GM18498 (cell line): ENCODE results near the gene AAK1.
"Not testable (repeated sequence)": the region's sequence is repeated elsewhere in the genome, so short reads cannot be mapped to it uniquely, and the experiment has no call there.

Source experiments
- ATAC-seq: cut with Tn5 transposase; IDR thresholded peaks from one replicate; pipeline ENCODE4 v1.9.1; 2021; ENCODE audit warnings: mild to moderate bottlenecking, moderate library complexity; ENCODE audit not compliant: unreplicated experiment

AAK1 gene

GRCh38 chr2:69628325-69629021 is 15.1 kb downstream of the AAK1 start:
- no peak for ATAC-seq

DNA sequence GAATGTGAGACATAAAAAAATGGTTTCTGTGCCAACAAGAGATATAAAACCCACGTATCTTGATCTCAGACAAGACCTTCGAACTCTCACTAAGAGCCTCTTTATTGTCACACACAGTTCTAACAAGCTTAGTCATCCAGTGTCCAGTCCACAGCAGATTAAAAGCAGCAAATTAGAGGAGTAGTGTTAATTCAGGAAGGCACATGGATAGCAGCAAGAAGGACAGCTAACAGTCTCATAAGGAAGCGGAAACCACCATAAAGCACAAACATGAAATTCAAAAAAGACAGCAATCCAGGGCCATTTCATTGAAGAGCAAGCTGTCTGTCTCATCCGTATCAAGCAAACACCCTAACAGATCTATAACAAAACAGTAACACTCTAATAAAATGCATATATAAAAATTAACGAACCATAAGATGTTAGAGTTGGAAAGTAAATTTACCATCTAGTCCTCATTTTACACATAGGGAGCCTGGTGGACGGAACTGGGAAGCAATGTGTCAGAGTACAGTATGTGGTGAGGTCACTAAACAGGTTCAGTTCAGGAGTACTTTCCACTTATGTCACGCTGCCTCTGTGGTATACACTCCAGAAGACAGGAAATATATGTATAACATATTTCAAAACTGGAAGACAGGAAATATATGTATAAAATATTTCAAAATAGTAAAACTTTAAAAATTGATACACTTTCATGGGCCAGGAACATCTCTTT is 18.3 kb downstream of the AAK1 start:
- no peak for ATAC-seq

GRCh38 chr2:69624611-69625010 is 18.9 kb downstream of the AAK1 start:
- no peak for ATAC-seq

DNA sequence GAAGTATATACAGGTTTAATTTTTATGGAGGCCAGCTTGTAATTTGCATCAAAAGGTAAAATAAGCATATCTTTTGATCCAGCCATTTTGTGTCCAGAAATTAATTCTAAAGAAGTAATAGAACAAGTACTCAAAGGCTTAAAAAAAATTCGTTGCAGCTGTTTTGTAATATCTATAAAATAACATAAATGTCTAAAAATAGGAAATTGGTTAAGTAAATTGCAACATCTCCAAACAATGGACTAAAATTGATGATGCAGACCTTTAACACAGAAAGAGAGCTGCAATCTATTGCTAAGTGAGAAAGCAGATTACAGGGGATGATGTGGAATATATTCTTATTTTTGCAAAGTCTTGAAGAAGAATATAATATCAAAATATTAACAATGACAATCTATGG is 19.4 kb downstream of the AAK1 start:
- no peak for ATAC-seq

DNA sequence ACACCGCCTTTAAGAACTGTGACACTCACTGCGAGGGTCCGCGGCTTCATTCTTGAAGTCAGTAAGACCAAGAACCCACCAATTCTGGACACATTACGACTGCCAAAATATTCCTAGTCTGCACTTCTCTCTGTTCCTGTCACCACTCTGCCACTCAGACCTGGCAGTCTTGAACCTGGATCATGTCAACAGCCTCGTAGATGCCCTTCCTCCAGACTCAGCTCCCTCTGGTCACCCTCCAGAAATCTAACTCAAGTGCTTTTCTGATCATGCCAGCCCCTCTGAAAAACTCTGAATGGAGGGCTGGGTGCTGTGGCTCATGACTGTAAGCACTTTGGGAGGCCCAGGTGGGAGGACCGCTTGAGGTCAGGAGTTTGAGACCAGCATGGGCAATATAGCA is 20.3 kb downstream of the AAK1 start:
- no peak for ATAC-seq

GRCh38 chr2:69622805-69623204 is 20.7 kb downstream of the AAK1 start:
- not testable (repeated sequence) for ATAC-seq

- ATAC-seq, result not testable (repeated sequence)
Observed at GRCh38 chr2:69622017-69622540, 21.5 kb downstream of the AAK1 start.

DNA sequence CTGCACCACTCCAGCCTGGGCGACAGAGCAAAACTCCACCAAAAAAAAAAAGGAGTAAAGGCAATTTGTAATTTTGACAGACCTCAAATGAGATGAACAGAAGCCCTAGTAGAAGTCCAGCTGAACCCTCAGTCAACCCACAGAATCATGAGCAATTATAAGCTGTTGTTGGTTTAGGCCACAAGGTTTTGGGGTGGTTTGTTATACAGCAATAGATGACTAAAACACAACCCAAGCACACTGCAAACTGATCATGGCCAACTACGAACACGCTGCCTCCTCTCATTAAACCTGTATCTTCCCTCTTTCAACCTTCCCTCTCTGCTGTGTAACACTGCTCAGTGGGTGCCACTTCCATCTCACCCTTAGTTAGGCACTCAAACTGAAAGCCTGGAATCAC is 22.1 kb downstream of the AAK1 start:
- no peak for ATAC-seq

GRCh38 chr2:69620870-69621269 is 22.7 kb downstream of the AAK1 start:
- ATAC-seq, result no peak

DNA sequence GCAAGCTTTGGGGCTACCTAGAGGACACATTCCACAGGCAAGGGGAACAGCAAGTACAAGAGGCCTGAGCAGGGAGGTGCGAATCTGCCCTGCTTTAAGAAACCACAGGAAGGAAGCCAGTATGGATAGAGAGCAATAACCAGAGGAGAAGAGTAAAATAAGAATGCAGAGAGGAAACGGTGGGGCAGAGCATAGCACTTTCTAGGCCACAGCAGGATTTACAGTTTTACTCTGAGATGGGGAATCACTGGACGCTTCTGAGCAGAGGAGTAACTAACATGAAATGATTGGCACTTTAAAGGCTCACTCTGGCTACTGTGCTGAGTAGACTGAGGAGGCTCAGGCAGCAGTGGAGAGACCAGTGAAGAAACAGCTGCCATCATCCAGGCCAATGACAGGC is 23.8 kb downstream of the AAK1 start:
- ATAC-seq, result no peak

DNA sequence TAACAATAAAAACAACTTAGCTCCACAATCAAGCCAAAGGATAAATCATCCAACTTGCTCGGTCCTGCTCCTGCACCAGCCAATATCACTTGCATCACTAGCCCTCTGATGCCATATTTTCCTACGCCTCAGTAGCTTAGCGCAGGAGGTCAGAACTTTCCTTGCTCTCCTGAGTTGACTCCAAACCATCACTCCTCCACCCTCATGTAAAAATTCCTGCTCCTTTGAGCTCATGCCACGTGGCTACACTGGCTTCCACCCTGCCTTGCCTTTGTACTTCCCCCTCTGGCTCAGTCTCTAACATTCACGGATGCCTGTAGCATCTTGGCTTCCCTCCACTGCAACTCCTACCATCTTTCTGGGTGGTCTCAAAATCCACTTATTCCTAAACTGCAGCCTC is 25.2 kb downstream of the AAK1 start:
- no peak for ATAC-seq

- ATAC-seq, result no peak
Observed at GRCh38 chr2:69617744-69618143, 25.8 kb downstream of the AAK1 start.

DNA sequence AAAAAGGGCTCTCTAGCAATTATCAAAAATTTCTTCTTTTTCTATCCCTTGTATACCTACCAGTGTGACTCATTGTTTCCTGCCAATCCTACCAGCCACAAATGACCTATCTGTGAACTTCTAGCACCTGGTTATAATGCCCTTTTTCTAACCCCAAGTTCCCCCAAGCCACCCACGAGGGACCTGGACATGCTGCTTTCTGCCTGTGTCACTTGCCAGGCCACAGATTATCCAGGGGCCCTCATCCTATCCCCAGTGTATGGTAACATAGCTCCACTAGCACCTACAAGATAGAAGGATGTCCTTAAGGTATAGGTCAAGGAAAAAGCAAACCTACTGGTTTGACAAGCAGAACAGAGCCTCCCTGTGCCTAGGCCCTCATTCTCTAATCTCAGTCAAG is 26.8 kb downstream of the AAK1 start:
- peak; percentile 46 for ATAC-seq

- ATAC-seq, result peak; percentile 75
Observed at GRCh38 chr2:69615969-69616368, 27.6 kb downstream of the AAK1 start.

DNA sequence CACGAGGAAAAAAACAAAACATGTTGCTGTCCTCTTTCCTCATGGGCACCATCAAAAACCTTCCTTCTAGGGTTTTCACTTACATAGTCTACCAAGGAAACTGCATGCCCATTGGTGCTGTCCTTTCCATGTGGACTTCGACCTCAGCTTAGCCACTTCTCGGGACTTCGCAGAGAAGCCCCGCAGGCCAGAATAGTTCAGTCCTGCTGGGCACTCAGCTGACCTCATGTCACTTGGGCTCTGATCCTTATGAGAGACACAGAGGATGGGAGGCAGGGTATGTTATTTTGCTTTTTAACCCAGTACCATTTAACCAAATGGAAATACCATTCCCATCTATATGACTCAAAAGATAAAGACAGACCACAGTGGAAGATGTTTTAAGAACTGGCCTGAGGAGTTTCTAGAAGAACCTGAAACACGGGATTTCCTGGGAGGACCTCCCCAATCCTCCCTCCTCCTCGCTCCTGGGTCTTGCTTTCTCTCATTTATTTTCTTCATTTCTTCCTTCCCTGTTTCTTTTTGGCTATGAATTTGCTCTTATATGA is 28.4 kb downstream of the AAK1 start:
- ATAC-seq, result no peak

- no peak for ATAC-seq
Observed at GRCh38 chr2:69612707-69613106, 30.8 kb downstream of the AAK1 start.

DNA sequence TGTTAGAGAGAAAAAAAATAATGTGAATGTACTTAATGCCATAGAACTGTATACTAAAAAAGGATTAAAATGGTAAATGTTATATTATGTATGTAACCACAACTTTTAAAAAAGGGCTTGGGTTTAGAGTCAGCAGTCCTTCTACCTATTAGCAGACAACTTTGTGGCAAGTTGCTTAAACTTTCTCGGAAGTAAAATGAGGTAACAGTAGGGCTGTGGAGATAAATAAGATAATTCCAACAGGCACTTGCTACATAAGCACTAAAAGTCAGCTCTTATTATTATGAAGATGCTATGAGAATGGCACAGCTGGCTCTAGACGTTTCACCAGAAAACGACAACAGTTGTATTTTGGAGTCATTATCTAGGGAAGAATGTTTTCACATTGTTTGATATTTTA is 31.3 kb downstream of the AAK1 start:
- no peak for ATAC-seq

DNA sequence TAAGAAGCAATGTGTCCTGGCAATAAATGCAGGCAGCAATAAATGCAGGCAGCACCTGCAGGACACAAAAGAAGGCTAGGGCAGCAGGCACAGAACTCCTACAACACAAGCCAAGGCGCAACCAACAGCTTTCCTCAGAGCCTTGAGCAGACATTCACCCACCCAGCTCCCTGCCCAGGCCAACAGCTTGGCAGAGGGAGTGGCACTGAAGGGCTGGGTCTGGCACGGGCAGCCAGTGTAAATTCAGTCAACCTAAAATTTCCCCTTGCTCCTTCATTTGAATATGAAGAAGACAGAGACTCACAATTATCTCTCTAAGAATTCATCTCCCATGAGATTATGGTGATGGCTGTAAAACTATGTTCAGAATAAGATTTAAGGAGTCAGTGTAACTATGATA is 35.4 kb downstream of the AAK1 start:
- no peak for ATAC-seq

GRCh38 chr2:69606771-69607170 is 36.8 kb downstream of the AAK1 start:
- not testable (repeated sequence) for ATAC-seq

DNA sequence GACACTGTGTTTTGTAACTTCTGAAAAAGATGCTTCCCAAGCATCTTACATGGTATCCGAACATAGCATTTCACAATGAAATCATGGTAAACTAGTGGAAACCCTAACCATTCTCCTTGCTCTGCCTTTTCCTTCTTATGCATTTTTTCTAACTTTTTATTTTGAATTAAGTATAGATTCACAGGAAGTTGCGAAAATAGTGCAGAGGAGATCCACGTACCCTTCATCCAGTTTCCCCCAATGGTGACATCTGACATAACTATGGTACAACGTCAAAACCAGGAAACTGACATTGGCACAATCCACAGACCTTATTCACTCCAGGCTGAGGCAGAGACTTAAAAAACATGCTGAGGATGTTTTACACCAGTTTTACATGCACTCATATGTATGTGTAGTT is 38.3 kb downstream of the AAK1 start:
- ATAC-seq, result no peak

GRCh38 chr2:69604836-69605235 is 38.7 kb downstream of the AAK1 start:
- no peak for ATAC-seq

GRCh38 chr2:69604026-69604678 is 39.4 kb downstream of the AAK1 start:
- ATAC-seq, result no peak
